ENCODE measurements around the gene MAP2K2.

DNA sequence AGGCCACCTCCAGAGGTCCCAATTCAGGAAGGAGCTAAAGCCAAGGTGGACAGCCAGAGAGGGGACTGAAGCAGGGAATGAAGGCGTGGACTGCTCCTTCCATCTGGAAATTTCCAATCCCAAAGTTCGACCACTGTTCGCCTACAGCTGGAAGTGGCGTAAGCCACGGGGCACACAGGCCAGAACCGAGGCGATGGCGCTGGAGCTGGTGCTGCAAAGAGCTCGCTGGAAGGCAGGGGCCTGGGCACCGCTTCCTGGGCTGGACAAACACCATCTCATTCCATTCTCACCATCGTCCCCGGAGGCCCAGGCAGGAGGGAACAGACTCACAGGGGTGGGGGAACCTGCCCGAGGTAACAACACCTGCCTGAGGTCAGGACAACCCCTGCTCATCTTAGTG, 4.2 kb downstream of the MAP2K2 start:
- TF ChIP-seq, protein P1, sequence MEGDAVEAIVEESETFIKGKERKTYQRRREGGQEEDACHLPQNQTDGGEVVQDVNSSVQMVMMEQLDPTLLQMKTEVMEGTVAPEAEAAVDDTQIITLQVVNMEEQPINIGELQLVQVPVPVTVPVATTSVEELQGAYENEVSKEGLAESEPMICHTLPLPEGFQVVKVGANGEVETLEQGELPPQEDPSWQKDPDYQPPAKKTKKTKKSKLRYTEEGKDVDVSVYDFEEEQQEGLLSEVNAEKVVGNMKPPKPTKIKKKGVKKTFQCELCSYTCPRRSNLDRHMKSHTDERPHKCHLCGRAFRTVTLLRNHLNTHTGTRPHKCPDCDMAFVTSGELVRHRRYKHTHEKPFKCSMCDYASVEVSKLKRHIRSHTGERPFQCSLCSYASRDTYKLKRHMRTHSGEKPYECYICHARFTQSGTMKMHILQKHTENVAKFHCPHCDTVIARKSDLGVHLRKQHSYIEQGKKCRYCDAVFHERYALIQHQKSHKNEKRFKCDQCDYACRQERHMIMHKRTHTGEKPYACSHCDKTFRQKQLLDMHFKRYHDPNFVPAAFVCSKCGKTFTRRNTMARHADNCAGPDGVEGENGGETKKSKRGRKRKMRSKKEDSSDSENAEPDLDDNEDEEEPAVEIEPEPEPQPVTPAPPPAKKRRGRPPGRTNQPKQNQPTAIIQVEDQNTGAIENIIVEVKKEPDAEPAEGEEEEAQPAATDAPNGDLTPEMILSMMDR (conservative IDR thresholded peaks at IDR 0.05 in 1 of 2, IDR thresholded peaks at IDR 0.05 in 1 of 2; ENCODE audit: extremely low read depth in 1 of 2, insufficient read depth in 1 of 2, low read depth in 1 of 2, low read length in 2 of 2) = no peak
- no peak for TF ChIP-seq EZH2 (IDR thresholded peaks at IDR 0.05; ENCODE audit: borderline replicate concordance, low read length)
